D721Med (cell line): ENCODE results near the gene TRIM69.

Experiments used
- DNase-seq: peaks from one replicate; pipeline ENCODE4 v3.0.0; 2011; ENCODE audit warnings: low spot score; ENCODE audit not compliant: insufficient read length
- FAIRE-seq: peaks from 2 replicates; lab custom pipeline; 2011; peaks lifted over from hg19 to GRCh38; lab: Jason Lieb, UNC
- TF ChIP-seq, protein P1 (sequence below): IDR thresholded peaks from 2 replicates; pipeline ENCODE4 v1.5.1; 2012; ENCODE audit warnings: mild to moderate bottlenecking, control low read depth; ENCODE audit not compliant: insufficient read depth; ENCODE audit errors: missing control alignments

Gene TRIM69

DNA sequence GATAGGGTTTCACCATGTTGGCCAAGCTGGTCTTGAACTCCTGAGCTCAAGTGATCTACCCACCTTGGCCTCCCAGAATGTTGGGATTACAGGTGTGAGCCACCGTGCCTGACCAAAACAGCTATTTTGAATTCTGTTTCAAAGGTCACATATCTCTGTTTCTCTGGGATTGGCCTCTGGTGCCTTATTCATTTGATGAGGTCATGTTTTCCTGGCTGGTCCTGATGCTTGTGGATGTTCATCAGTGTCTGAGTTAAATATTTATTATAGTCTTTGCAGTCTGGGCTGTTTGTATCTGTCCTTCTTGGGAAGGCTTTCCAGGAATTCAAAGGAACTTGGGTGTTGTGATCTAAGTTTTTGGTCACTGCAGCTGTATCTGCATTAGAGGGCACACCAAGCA is 30.3 kb upstream of the TRIM69 start:
- TF ChIP-seq, protein P1, sequence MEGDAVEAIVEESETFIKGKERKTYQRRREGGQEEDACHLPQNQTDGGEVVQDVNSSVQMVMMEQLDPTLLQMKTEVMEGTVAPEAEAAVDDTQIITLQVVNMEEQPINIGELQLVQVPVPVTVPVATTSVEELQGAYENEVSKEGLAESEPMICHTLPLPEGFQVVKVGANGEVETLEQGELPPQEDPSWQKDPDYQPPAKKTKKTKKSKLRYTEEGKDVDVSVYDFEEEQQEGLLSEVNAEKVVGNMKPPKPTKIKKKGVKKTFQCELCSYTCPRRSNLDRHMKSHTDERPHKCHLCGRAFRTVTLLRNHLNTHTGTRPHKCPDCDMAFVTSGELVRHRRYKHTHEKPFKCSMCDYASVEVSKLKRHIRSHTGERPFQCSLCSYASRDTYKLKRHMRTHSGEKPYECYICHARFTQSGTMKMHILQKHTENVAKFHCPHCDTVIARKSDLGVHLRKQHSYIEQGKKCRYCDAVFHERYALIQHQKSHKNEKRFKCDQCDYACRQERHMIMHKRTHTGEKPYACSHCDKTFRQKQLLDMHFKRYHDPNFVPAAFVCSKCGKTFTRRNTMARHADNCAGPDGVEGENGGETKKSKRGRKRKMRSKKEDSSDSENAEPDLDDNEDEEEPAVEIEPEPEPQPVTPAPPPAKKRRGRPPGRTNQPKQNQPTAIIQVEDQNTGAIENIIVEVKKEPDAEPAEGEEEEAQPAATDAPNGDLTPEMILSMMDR, result no peak
- no peak for FAIRE-seq
- DNase-seq, result no peak

GRCh38 chr15:44706401-44706800 is 29.9 kb upstream of the TRIM69 start:
- no peak for DNase-seq
- no peak for FAIRE-seq
- TF ChIP-seq, protein P1, result no peak

GRCh38 chr15:44706946-44707636 is 29.2 kb upstream of the TRIM69 start:
- no peak for DNase-seq
- TF ChIP-seq, protein P1, result no peak
- no peak for FAIRE-seq

DNA sequence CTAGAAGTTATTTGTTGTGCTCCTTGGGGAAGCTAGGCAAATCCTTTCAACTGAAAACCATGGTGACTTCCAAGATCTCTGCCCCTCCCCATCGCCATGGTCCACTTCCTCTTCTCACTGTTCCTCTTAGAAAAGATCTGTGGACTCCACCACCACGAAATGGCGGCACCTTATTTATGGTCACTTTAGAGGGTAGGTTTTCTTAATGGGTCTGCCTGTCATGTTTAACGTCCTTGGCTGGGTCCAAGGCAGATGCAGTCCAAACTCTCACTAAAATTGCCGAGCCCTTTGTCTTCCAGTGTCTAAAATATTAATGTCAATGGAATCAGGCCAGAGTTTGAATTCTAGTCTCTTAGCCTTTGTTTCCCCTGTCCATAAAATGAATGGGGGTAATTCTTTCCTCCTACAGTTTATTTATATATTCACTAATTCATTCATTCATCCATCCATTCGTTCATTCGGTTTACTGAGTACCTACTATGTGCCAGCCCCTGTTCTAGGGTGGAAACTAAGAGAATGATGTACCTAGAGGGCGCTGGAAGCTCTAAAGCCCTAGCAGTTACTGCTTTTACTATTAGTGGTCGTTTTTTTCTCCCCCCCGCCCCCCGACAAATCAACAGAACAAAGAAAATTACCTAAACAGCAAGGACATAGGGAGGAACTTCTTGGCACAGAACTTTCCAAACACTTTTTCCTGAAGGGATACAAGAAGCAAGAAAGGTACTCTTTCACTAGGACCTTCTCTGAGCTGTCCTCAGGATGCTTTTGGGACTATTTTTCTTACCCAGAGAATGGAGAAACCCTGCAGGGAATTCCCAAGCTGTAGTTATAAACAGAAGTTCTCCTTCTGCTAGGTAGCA is 25.9 kb upstream of the TRIM69 start:
- FAIRE-seq (no peak), DNase-seq (no peak)
- TF ChIP-seq, protein P1, result peak; percentile 45

DNA sequence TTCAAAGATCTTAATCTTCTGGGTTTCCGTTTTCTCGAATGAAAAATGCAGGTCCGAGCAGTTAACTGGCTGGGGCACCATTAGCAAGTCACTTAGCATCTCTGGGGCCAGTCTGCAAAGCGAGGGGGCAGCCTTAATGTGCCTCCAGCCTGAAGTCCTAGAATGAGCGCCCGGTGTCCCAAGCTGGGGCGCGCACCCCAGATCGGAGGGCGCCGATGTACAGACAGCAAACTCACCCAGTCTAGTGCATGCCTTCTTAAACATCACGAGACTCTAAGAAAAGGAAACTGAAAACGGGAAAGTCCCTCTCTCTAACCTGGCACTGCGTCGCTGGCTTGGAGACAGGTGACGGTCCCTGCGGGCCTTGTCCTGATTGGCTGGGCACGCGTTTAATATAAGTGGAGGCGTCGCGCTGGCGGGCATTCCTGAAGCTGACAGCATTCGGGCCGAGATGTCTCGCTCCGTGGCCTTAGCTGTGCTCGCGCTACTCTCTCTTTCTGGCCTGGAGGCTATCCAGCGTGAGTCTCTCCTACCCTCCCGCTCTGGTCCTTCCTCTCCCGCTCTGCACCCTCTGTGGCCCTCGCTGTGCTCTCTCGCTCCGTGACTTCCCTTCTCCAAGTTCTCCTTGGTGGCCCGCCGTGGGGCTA is 25.1 kb upstream of the TRIM69 start, which contains the start of the genes B2M and PATL2:
Gene B2M, plus strand, starts transcription at position 422 of the 647 bp plus-strand sequence. Its CDS starts 30 bp downstream, at position 452.
Gene PATL2, minus strand, starts transcription at position 228 of the 647 bp plus-strand sequence. CDS start 34,833 bp downstream, outside the sequence.
- no peak for FAIRE-seq
- DNase-seq, result peak; percentile 59
- TF ChIP-seq, protein P1, result no peak

GRCh38 chr15:44711743-44712345 is 24.5 kb upstream of the TRIM69 start:
- TF ChIP-seq, protein P1, result no peak
- no peak for FAIRE-seq
- DNase-seq, result no peak
